IMR-90 (cell line): Measurements from ENCODE around the gene OR4S2. TPM values are rescaled to one million over a fixed set of nuclear protein-coding genes. Genes with fewer than 3 reads are reported as not detected.

Experiments used
- ATAC-seq: fragments of 200-7000 bp; cut with Tn5 transposase; 2 replicates; pipeline ENCODE4 v1.9.1; 2020; ENCODE audit warnings: low read depth, mild to moderate bottlenecking, moderate library complexity
- BruUV-seq: library from RNA; stranded (reverse); fragments of 400-500 nt; replicated peaks from 2 replicates; lab custom pipeline; 2021; lab: Mats Ljungman, UMichigan
- CTCF ChIA-PET: fragments of 300-600 bp; formaldehyde crosslinking; extraction: SDS; loops from one replicate; lab custom pipeline; 2021; ENCODE audit warnings: antibody characterized with exemption; lab: Yijun Ruan, JAX
- POLR2A ChIA-PET: fragments of 300-600 bp; sonication (Branson Sonifier 250); formaldehyde crosslinking; loops from one replicate; lab custom pipeline; 2022; ENCODE audit warnings: antibody characterized with exemption; ENCODE audit not compliant: unreplicated experiment; lab: Charles Lee
- DNase-seq: peaks from one replicate; pipeline ENCODE4 v3.0.0; 2013
- H2AFZ ChIP-seq: replicated peaks from 2 replicates; pipeline ENCODE3; 2013; ENCODE audit warnings: low read length, mild to moderate bottlenecking; ENCODE audit not compliant: poor library complexity
- H2AK5ac ChIP-seq: 2 replicates; pipeline ENCODE4 v1.6.1; 2013; ENCODE audit warnings: low read depth, low read length, inconsistent platforms
- H2AK9ac ChIP-seq: replicated peaks from 2 replicates; pipeline ENCODE3; 2013; ENCODE audit warnings: mild to moderate bottlenecking, low read depth, low read length, moderate library complexity; ENCODE audit not compliant: poor library complexity
- H2BK120ac ChIP-seq: 2 replicates; pipeline ENCODE4 v1.6.1; 2013; ENCODE audit warnings: low read depth, low read length, inconsistent platforms
- H2BK15ac ChIP-seq: 3 replicates; pipeline ENCODE4 v1.6.1; 2013; ENCODE audit warnings: low read depth, low read length, inconsistent platforms
- H2BK20ac ChIP-seq: 2 replicates; pipeline ENCODE4 v1.6.1; 2013; ENCODE audit warnings: low read depth, mild to moderate bottlenecking, inconsistent platforms, low read length, moderate library complexity
- H2BK5ac ChIP-seq: 2 replicates; pipeline ENCODE4 v1.6.1; 2013; ENCODE audit warnings: mild to moderate bottlenecking, low read depth, low read length, inconsistent platforms; ENCODE audit not compliant: poor library complexity, severe bottlenecking
- H3K14ac ChIP-seq: replicated peaks from 2 replicates; pipeline ENCODE4 v1.6.1; 2013; ENCODE audit warnings: low read depth, low read length, inconsistent platforms
- H3K18ac ChIP-seq: 2 replicates; pipeline ENCODE4 v1.6.1; 2013; ENCODE audit warnings: low read depth, low read length, control low read depth
- H3K23ac ChIP-seq: 2 replicates; pipeline ENCODE4 v1.6.1; 2013; ENCODE audit warnings: low read depth, low read length, inconsistent platforms
- H3K27ac ChIP-seq: 2 replicates; pipeline ENCODE4 v1.5.1; 2013; ENCODE audit warnings: mild to moderate bottlenecking, control low read depth, low read length; ENCODE audit not compliant: insufficient read depth
- H3K27me3 ChIP-seq: 2 replicates; pipeline ENCODE4 v1.6.1; 2013; ENCODE audit warnings: low read length; ENCODE audit not compliant: control insufficient read depth, insufficient read depth
- H3K36me3 ChIP-seq: 2 replicates; pipeline ENCODE4 v1.6.1; 2013; ENCODE audit warnings: low read length, mixed read lengths; ENCODE audit not compliant: control insufficient read depth, insufficient read depth
- H3K4ac ChIP-seq: 2 replicates; pipeline ENCODE4 v1.6.1; 2013; ENCODE audit warnings: low read depth, low read length, inconsistent platforms
- H3K4me1 ChIP-seq: 2 replicates; pipeline ENCODE4 v1.6.1; 2013; ENCODE audit warnings: low read length, mixed read lengths; ENCODE audit not compliant: control insufficient read depth, insufficient read depth
- H3K4me2 ChIP-seq: 2 replicates; pipeline ENCODE4 v1.6.1; 2013; ENCODE audit warnings: low read depth, mild to moderate bottlenecking, control low read depth, low read length, moderate library complexity
- H3K4me3 ChIP-seq: 2 replicates; pipeline ENCODE4 v1.5.1; 2013; ENCODE audit warnings: low read depth, mild to moderate bottlenecking, control low read depth, low read length, moderate library complexity; ENCODE audit not compliant: insufficient read depth
- H3K56ac ChIP-seq: 2 replicates; pipeline ENCODE4 v1.6.1; 2013; ENCODE audit warnings: low read length, inconsistent platforms; ENCODE audit not compliant: insufficient read depth; ENCODE audit errors: extremely low read depth
- H3K79me1 ChIP-seq, 2 experiments: 2 replicates each; pipeline ENCODE4 v1.6.1; 2013; ENCODE audit warnings: low read length in 2 of 2, inconsistent platforms in 1 of 2, low read depth in 1 of 2
- H3K9ac ChIP-seq: 2 replicates; pipeline ENCODE4 v1.6.1; 2013; ENCODE audit warnings: low read depth, low read length, control low read depth
- H3K9me1 ChIP-seq: 2 replicates; pipeline ENCODE4 v1.6.1; 2013; ENCODE audit warnings: low read length, inconsistent platforms; ENCODE audit not compliant: insufficient read depth
- H3K9me3 ChIP-seq: 2 replicates; pipeline ENCODE4 v1.6.1; 2013; ENCODE audit warnings: low read length; ENCODE audit not compliant: control insufficient read depth, insufficient read depth
- H4K20me1 ChIP-seq: 2 replicates; pipeline ENCODE4 v1.6.1; 2013; ENCODE audit warnings: low read length, inconsistent platforms; ENCODE audit not compliant: insufficient read depth
- H4K5ac ChIP-seq: 2 replicates; pipeline ENCODE4 v1.6.1; 2013; ENCODE audit warnings: mild to moderate bottlenecking, low read depth, low read length, control low read depth
- H4K8ac ChIP-seq, 2 experiments: 2 replicates each; pipeline ENCODE4 v1.6.1; 2013; ENCODE audit warnings: low read depth in 2 of 2, low read length in 2 of 2, control low read depth in 1 of 2, inconsistent platforms in 1 of 2
- H4K91ac ChIP-seq: 2 replicates; pipeline ENCODE4 v1.6.1; 2013; ENCODE audit warnings: low read depth, low read length, inconsistent platforms; ENCODE audit not compliant: insufficient read depth
- BHLHE40 ChIP-seq: fragments of 150-350 bp; IDR thresholded peaks from 2 replicates; pipeline ENCODE4 v1.6.1; 2016; ENCODE audit warnings: mild to moderate bottlenecking, low read depth, low read length
- CEBPB ChIP-seq: IDR thresholded peaks from 2 replicates; pipeline ENCODE4 v1.6.1; 2012; ENCODE audit warnings: low read depth, low read length, improper control_type of control experiment
- CHD1 ChIP-seq: IDR thresholded peaks from 2 replicates; pipeline ENCODE4 v1.6.1; 2012; ENCODE audit warnings: low read depth, low read length, improper control_type of control experiment
- CTCF ChIP-seq: conservative IDR thresholded peaks from 2 replicates; pipeline ENCODE4 v1.5.1; 2012; ENCODE audit warnings: mild to moderate bottlenecking, low read depth, low read length, improper control_type of control experiment
- ELK1 ChIP-seq: fragments of 150-350 bp; IDR thresholded peaks from 2 replicates; pipeline ENCODE4 v1.6.1; 2016; ENCODE audit warnings: low read depth, mild to moderate bottlenecking, low read length, moderate library complexity, borderline replicate concordance
- FOS ChIP-seq: fragments of 150-350 bp; IDR thresholded peaks from 2 replicates; pipeline ENCODE4 v1.6.1; 2016; ENCODE audit warnings: low read depth, low read length
- MAFK ChIP-seq: IDR thresholded peaks from 2 replicates; pipeline ENCODE4 v1.6.1; 2012; ENCODE audit warnings: low read depth, low read length, improper control_type of control experiment
- MAZ ChIP-seq: IDR thresholded peaks from 2 replicates; pipeline ENCODE4 v1.6.1; 2012; ENCODE audit warnings: low read depth, mild to moderate bottlenecking, low read length, improper control_type of control experiment, moderate library complexity, borderline replicate concordance
- MXI1 ChIP-seq: IDR thresholded peaks from 2 replicates; pipeline ENCODE4 v1.6.1; 2012; ENCODE audit warnings: low read depth, mild to moderate bottlenecking, low read length, moderate library complexity, borderline replicate concordance
- NFE2L2 ChIP-seq: fragments of 150-350 bp; IDR thresholded peaks from 2 replicates; pipeline ENCODE4 v1.6.1; 2016; ENCODE audit warnings: low read depth, mild to moderate bottlenecking, low read length
- POLR2A ChIP-seq: IDR thresholded peaks from 2 replicates; pipeline ENCODE4 v1.6.1; 2012; ENCODE audit warnings: mild to moderate bottlenecking, low read depth, low read length
- RAD21 ChIP-seq: IDR thresholded peaks from 2 replicates; pipeline ENCODE4 v1.6.1; 2012; ENCODE audit warnings: low read length, improper control_type of control experiment
- RCOR1 ChIP-seq: IDR thresholded peaks from 2 replicates; pipeline ENCODE4 v1.6.1; 2012; ENCODE audit warnings: mild to moderate bottlenecking, low read length, improper control_type of control experiment; ENCODE audit not compliant: insufficient replicate concordance
- RFX5 ChIP-seq: IDR thresholded peaks from 2 replicates; pipeline ENCODE4 v1.8.0; 2012; ENCODE audit warnings: low read depth, mild to moderate bottlenecking, low read length, moderate library complexity
- SMC3 ChIP-seq: fragments of 150-350 bp; IDR thresholded peaks from 2 replicates; pipeline ENCODE4 v1.6.1; 2016; ENCODE audit warnings: low read depth, mild to moderate bottlenecking, antibody characterized with exemption, low read length, moderate library complexity
- USF2 ChIP-seq: fragments of 150-350 bp; IDR thresholded peaks from 2 replicates; pipeline ENCODE4 v1.6.1; 2017; ENCODE audit warnings: mild to moderate bottlenecking, antibody characterized with exemption, low read length, low read depth
- WGBS, 2 experiments: methylation state at CpG; one replicate each; pipeline versions ENCODE4 v1.1.5 to v1.1.7; 2013; ENCODE audit warnings: missing lambda C conversion rate in 2 of 2; ENCODE audit not compliant: insufficient read length in 1 of 2; ENCODE audit errors: extremely low coverage in 2 of 2; 5-methylcytosine and 5-hydroxymethylcytosine counted together
- dilution Hi-C: fragments of 300-500 bp; cut with HindIII; formaldehyde crosslinking; loops from one replicate; pipeline ENCODE4 v1.14.3; 2018; ENCODE audit warnings: low sequenced_read_pairs; ENCODE audit not compliant: unreplicated experiment
- in situ Hi-C: fragments of 300-500 bp; cut with MboI; formaldehyde crosslinking; loops from 3 replicates; pipeline ENCODE4 v1.14.3; 2019; ENCODE audit warnings: low sequenced_read_pairs, inconsistent platforms, mixed read lengths
- intact Hi-C: fragments of 100-400 bp; cut with micrococcal nuclease; formaldehyde crosslinking; loops from 2 replicates; pipeline ENCODE4 v1.10.0; 2022
- polyA plus RNA-seq, 3 experiments: library from polyadenylated mRNA; depleted of rRNA; stranded (reverse); fragments of >200 nt; gene quantifications; 2 replicates each; pipeline ENCODE4 v1.2.3, GENCODE V29; 2012; ENCODE audit warnings: low replicate concordance in 1 of 3
- total RNA-seq: library from RNA; depleted of rRNA; stranded (reverse); fragments of >200 nt; gene quantifications from 2 replicates; pipeline ENCODE4 v1.2.3, GENCODE V29; 2012

OR4S2 gene
- total and polyA plus RNA-seq, 2 of the 4 experiments (the other 2 are of a cell fraction), result not detected

GRCh38 chr11:55624531-55624930 is 23.6 kb upstream of the OR4S2 start:
- Histone ChIP-seq H4K8ac (no peak overlapping the region), H3K23ac (no peak overlapping the region), H3K9me1 (no peaks in the 10 kb centered on the region), H3K79me1 (no peaks in the 10 kb centered on the region), H3K4ac (no peak overlapping the region), H2BK5ac (no peak overlapping the region), H4K20me1 (no peaks in the 10 kb centered on the region), H2BK20ac (no peak overlapping the region), H2BK120ac (no peak overlapping the region), H3K4me1 (no peaks in the 10 kb centered on the region), H4K5ac (no peak overlapping the region), H2AK9ac (no peak overlapping the region), H2AK5ac (no peak overlapping the region), H2BK15ac (no peak overlapping the region), H4K91ac (no peak overlapping the region), H3K9ac (no peak overlapping the region), H3K9me3 (peaks cover 4% of the 10 kb centered on the region), H3K27ac (no peak overlapping the region), H3K36me3 (no peaks in the 10 kb centered on the region), H3K56ac (no peak overlapping the region), H2AFZ (no peak overlapping the region), H3K14ac (no peak overlapping the region), H3K27me3 (no peaks in the 10 kb centered on the region), H3K4me3 (no peak overlapping the region), H3K4me2 (no peak overlapping the region), H3K18ac (no peak overlapping the region)
- TF ChIP-seq NFE2L2, result no peak
- TF ChIP-seq CHD1, result no peak
- TF ChIP-seq FOS, result no peak
- no peak for TF ChIP-seq MAFK
- no peak for TF ChIP-seq MAZ
- no peak for TF ChIP-seq BHLHE40
- TF ChIP-seq RAD21, result no peak
- no peak for TF ChIP-seq RFX5
- TF ChIP-seq ELK1, result no peak
- no peak for TF ChIP-seq MXI1
- no peak for TF ChIP-seq SMC3
- no peak for TF ChIP-seq RCOR1
- no peak for TF ChIP-seq CEBPB
- no peak for TF ChIP-seq CTCF
- no peak for TF ChIP-seq POLR2A
- TF ChIP-seq USF2, result no peak
- ATAC-seq (no peak), DNase-seq (no peak)
- in situ Hi-C loops, result no loop called here
- no CpG with 5 or more reads among the region's 1 CpG for WGBS, 2 experiments
- no TSS peak for BruUV-seq
- dilution Hi-C loops, result no loop called here
- intact Hi-C loops, result no loop called here
- POLR2A ChIA-PET, result no interaction called here
- CTCF ChIA-PET, result no interaction called here
